ENCODE measurements around the gene LZTS2. TPM values are rescaled to one million over a fixed set of nuclear protein-coding genes. Genes with fewer than 3 reads are reported as not detected.

Gene LZTS2
- total RNA-seq, 2 donors from 2014 or later = 40.0 to 71.0 TPM

DNA sequence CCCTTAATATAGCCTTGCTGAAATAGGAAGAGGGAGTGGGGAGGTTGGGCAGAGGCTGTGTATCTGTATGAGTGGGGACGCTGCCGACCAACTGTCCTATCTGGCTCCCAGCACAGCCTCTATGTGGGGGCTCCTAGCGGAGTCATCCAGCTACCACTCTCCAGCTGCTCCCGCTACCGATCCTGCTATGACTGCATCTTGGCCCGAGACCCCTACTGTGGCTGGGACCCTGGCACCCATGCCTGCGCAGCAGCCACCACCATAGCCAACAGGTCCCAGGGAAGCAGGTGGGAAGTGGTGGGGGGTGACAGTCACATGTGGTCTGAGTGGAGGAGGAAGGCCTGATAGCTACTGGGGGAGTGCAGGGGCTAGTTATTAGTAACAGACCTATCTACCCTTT lies 18.9 kb upstream of the LZTS2 start:
- Histone ChIP-seq H3K27me3 (no peaks in the 10 kb centered on the region), H3K4me1 (no peaks in the 10 kb centered on the region)
- DNase-seq (ENCODE audit: low spot score) = no peak

GRCh38 chr10:100981178-100981772 lies 18.3 kb upstream of the LZTS2 start:
- peaks cover 22% of the 10 kb centered on the region for H3K36me3 ChIP-seq
- no peaks in the 10 kb centered on the region for H3K27me3 ChIP-seq
- no peak for DNase-seq (ENCODE audit: low spot score)
- H3K4me3 ChIP-seq = no peak overlapping the region
- H3K27ac ChIP-seq = no peak overlapping the region
- H3K9me3 ChIP-seq = no peaks in the 10 kb centered on the region
- H3K4me1 ChIP-seq = peaks cover 0 to 5% of the 10 kb centered on the region in 2 donors
- TF ChIP-seq CTCF (IDR thresholded peaks at IDR 0.05) = no peak

More for the DNA sequence above, 18.9 kb upstream of the LZTS2 start:
- TF ChIP-seq CTCF (IDR thresholded peaks at IDR 0.05) = no peak
- no peak overlapping the region for H3K27ac ChIP-seq
- H3K4me3 ChIP-seq = no peak overlapping the region
- H3K9me3 ChIP-seq = no peaks in the 10 kb centered on the region
- peaks cover 22% of the 10 kb centered on the region for H3K36me3 ChIP-seq

- no peaks in the 10 kb centered on the region for H3K27me3 ChIP-seq
- no peaks in the 10 kb centered on the region for H3K9me3 ChIP-seq
- H3K27ac ChIP-seq = no peak overlapping the region
- H3K36me3 ChIP-seq = peaks cover 22% of the 10 kb centered on the region
- no peak for DNase-seq (ENCODE audit: low spot score)
- peaks cover 0 to 18% of the 10 kb centered on the region in 2 donors for H3K4me1 ChIP-seq
- H3K4me3 ChIP-seq = no peak overlapping the region
- TF ChIP-seq CTCF (IDR thresholded peaks at IDR 0.05) = no peak
Observed at GRCh38 chr10:100982916-100983830, 16.4 kb upstream of the LZTS2 start.

- Histone ChIP-seq H3K4me1 (peaks cover 0 to 22% of the 10 kb centered on the region in 2 donors), H3K27ac (no peak overlapping the region), H3K9me3 (no peaks in the 10 kb centered on the region), H3K36me3 (peaks cover 23% of the 10 kb centered on the region), H3K27me3 (no peaks in the 10 kb centered on the region), H3K4me3 (no peak overlapping the region)
- no peak for TF ChIP-seq CTCF (IDR thresholded peaks at IDR 0.05)
- DNase-seq (ENCODE audit: low spot score) = no peak
Observed at GRCh38 chr10:100983868-100984671, 15.5 kb upstream of the LZTS2 start.

DNA sequence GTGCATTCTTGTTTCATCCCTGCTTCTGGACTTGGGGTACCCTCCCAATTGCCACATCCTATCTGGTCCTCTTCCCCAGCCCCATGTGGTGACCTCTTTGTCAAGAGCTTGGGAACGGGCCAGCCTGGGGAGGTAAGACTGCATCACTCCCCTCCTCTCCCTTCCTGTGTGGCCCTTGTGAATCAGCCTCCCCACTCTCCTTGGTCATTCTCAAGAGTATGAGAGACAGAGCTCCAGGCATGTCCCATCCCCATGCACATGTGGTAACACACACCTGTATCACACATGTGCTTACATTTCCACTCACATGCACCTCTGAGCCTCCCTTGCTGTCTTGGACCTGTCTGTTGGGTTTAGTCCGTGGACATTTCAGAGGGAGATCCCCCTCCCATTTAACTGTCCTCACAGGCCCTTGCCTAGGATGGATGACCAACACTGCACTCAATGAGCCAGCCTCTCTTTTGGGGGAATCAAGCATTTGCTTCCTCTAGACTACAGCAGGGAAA lies 14.9 kb upstream of the LZTS2 start:
- no peak overlapping the region for H3K4me3 ChIP-seq
- no peaks in the 10 kb centered on the region for H3K27me3 ChIP-seq
- peaks cover 0 to 22% of the 10 kb centered on the region in 2 donors for H3K4me1 ChIP-seq
- no peak overlapping the region for H3K27ac ChIP-seq
- H3K9me3 ChIP-seq = no peaks in the 10 kb centered on the region
- TF ChIP-seq CTCF (IDR thresholded peaks at IDR 0.05) = no peak
- no peak for DNase-seq (ENCODE audit: low spot score)
- H3K36me3 ChIP-seq = peaks cover 28% of the 10 kb centered on the region
